ENCODE data around the gene FOXL3.

Gene FOXL3

GRCh38 chr7:326273-326672 lies 36.3 kb downstream of the FOXL3 start:
- TF ChIP-seq CTCF (IDR thresholded peaks at IDR 0.05; ENCODE audit: borderline replicate concordance, insufficient read depth, low read depth, low read length): no peak

GRCh38 chr7:326809-327232 lies 36.9 kb downstream of the FOXL3 start:
- TF ChIP-seq CTCF (IDR thresholded peaks at IDR 0.05; ENCODE audit: borderline replicate concordance, insufficient read depth, low read depth, low read length): no peak
- H3K4me3 ChIP-seq (ENCODE audit: low read depth, low read length): no peak overlapping the region

More at GRCh38 chr7:326273-326672, 36.3 kb downstream of the FOXL3 start:
- no peak overlapping the region for H3K4me3 ChIP-seq (ENCODE audit: low read depth, low read length)

- no peak overlapping the region for H3K4me3 ChIP-seq (ENCODE audit: low read depth, low read length)
- TF ChIP-seq CTCF (IDR thresholded peaks at IDR 0.05; ENCODE audit: borderline replicate concordance, insufficient read depth, low read depth, low read length): no peak
Measured at GRCh38 chr7:327233-327931, 37.4 kb downstream of the FOXL3 start.

- no peak for TF ChIP-seq CTCF (IDR thresholded peaks at IDR 0.05; ENCODE audit: borderline replicate concordance, insufficient read depth, low read depth, low read length)
- H3K4me3 ChIP-seq (ENCODE audit: low read depth, low read length): no peak overlapping the region
Measured at GRCh38 chr7:327991-328702, 38.2 kb downstream of the FOXL3 start.

GRCh38 chr7:329691-330281 lies 39.8 kb downstream of the FOXL3 start:
- TF ChIP-seq CTCF (IDR thresholded peaks at IDR 0.05; ENCODE audit: borderline replicate concordance, insufficient read depth, low read depth, low read length): no peak
- no peak overlapping the region for H3K4me3 ChIP-seq (ENCODE audit: low read depth, low read length)

- H3K4me3 ChIP-seq (ENCODE audit: low read depth, low read length): no peak overlapping the region
- TF ChIP-seq CTCF (IDR thresholded peaks at IDR 0.05; ENCODE audit: borderline replicate concordance, insufficient read depth, low read depth, low read length): no peak
Measured at GRCh38 chr7:330511-331230, 40.7 kb downstream of the FOXL3 start.
